Fibroblast of lung (primary cell): ENCODE measurements around the gene RPS6KA2. TPM values are rescaled to one million over a fixed set of nuclear protein-coding genes. Genes with fewer than 3 reads are reported as not detected.

Source experiments
- DNase-seq, 2 donors: peaks; one replicate each; pipeline versions ENCODE4 v3.0.0 to v3.0.0-alpha.2; 2010; ENCODE audit warnings: low read depth in 2 of 2
- H2AFZ ChIP-seq: 2 replicates; pipeline ENCODE4 v1.5.1; 2012; ENCODE audit warnings: low read length, control low read depth, inconsistent platforms
- H3K27ac ChIP-seq: 2 replicates; pipeline ENCODE4 v1.5.1; 2011; ENCODE audit warnings: low read length, control low read depth; ENCODE audit not compliant: insufficient read depth
- H3K27me3 ChIP-seq: 2 replicates; pipeline ENCODE4 v1.5.1; 2011; ENCODE audit warnings: mild to moderate bottlenecking, low read length; ENCODE audit not compliant: control insufficient read depth, insufficient read depth
- H3K36me3 ChIP-seq: 2 replicates; pipeline ENCODE4 v1.5.1; 2011; ENCODE audit warnings: low read length; ENCODE audit not compliant: control insufficient read depth, insufficient read depth
- H3K4me1 ChIP-seq: 2 replicates; pipeline ENCODE4 v1.5.1; 2011; ENCODE audit warnings: low read length; ENCODE audit not compliant: control insufficient read depth, insufficient read depth; ENCODE audit errors: extremely low read depth
- H3K4me2 ChIP-seq: 2 replicates; pipeline ENCODE4 v1.5.1; 2011; ENCODE audit warnings: low read length, control low read depth; ENCODE audit not compliant: insufficient read depth; ENCODE audit errors: extremely low read depth
- H3K4me3 ChIP-seq, 4 experiments: fragments of 200-600 bp in 1 of 4; sonication (generic) in 1 of 4; replicated peaks in 1 of 4; 2 replicates each; pipeline ENCODE4 v1.5.1; 2011 to 2016; ENCODE audit warnings: low read length in 4 of 4, low read depth in 3 of 4, mild to moderate bottlenecking in 3 of 4, control low read depth in 2 of 4, inconsistent platforms in 1 of 4, mixed read lengths in 1 of 4; ENCODE audit not compliant: insufficient read depth in 1 of 4; ENCODE audit errors: control extremely low read depth in 1 of 4
- H3K79me2 ChIP-seq: 2 replicates; pipeline ENCODE4 v1.5.1; 2012; ENCODE audit warnings: mild to moderate bottlenecking, low read length, inconsistent platforms; ENCODE audit not compliant: control insufficient read depth, insufficient read depth
- H3K9ac ChIP-seq: 2 replicates; pipeline ENCODE4 v1.5.1; 2011; ENCODE audit warnings: mild to moderate bottlenecking, low read length, control low read depth; ENCODE audit not compliant: insufficient read depth
- H3K9me3 ChIP-seq: 2 replicates; pipeline ENCODE4 v1.5.1; 2012; ENCODE audit warnings: low read depth, low read length; ENCODE audit not compliant: control insufficient read depth, insufficient read depth
- H4K20me1 ChIP-seq: 2 replicates; pipeline ENCODE4 v1.5.1; 2011; ENCODE audit warnings: low read length; ENCODE audit not compliant: control insufficient read depth, insufficient read depth; ENCODE audit errors: extremely low read depth
- EZH2 ChIP-seq: IDR thresholded peaks from 2 replicates; pipeline ENCODE4 v1.5.1; 2012; ENCODE audit warnings: low read length, control low read depth, mild to moderate bottlenecking; ENCODE audit errors: missing control alignments
- polyA plus RNA-seq, 2 donors: library from polyadenylated mRNA; depleted of rRNA in 1 of 2; stranded (reverse) in 1 of 2; unstranded in 1 of 2; fragments of >200 nt; gene quantifications; 2 replicates each; pipeline ENCODE4 v1.2.1, GENCODE V29; 2011 to 2012; ENCODE audit warnings: missing spikeins in 1 of 2
- total RNA-seq: library from RNA; depleted of rRNA; stranded (reverse); fragments of >200 nt; gene quantifications from 2 replicates; pipeline ENCODE4 v1.2.1, GENCODE V29; 2014
- TF ChIP-seq, protein P1 (sequence below), 2 donors: IDR thresholded peaks in 1 of 2; conservative IDR thresholded peaks in 1 of 2; 1 replicate in 1 of 2; 2 replicates in 1 of 2; pipeline ENCODE4 v1.5.1; 2011 to 2012; ENCODE audit warnings: low read length in 2 of 2, control low read depth in 1 of 2, inconsistent platforms in 1 of 2, low read depth in 1 of 2, mild to moderate bottlenecking in 1 of 2

The RPS6KA2 gene
- total and polyA plus RNA-seq, 2 donors (not counting 1 experiment from before 2014, with no cell fraction given), result 66.8 to 116 TPM

DNA sequence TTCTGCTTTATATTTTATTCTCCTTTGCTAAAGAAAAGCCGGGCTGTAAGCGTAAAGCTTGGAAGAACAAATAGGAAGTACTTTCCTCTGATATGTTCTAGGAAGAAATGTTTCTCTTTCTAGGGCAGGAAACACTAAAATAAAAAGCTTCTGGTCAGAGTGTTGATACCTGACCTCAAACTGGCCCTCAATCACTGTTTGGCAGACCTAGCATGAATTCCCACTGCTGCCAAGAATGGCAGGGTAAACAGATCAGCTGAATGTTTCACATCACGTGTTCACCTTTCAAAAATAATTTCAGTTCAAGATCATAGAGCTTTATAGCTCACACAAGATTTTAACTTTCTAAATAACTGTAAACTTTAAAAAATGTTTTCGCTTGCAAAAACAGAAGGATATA is 247.3 kb downstream of the RPS6KA2 start:
- H4K20me1 ChIP-seq, result no peaks in the 10 kb centered on the region
- TF ChIP-seq EZH2, result no peak
- TF ChIP-seq, protein P1, sequence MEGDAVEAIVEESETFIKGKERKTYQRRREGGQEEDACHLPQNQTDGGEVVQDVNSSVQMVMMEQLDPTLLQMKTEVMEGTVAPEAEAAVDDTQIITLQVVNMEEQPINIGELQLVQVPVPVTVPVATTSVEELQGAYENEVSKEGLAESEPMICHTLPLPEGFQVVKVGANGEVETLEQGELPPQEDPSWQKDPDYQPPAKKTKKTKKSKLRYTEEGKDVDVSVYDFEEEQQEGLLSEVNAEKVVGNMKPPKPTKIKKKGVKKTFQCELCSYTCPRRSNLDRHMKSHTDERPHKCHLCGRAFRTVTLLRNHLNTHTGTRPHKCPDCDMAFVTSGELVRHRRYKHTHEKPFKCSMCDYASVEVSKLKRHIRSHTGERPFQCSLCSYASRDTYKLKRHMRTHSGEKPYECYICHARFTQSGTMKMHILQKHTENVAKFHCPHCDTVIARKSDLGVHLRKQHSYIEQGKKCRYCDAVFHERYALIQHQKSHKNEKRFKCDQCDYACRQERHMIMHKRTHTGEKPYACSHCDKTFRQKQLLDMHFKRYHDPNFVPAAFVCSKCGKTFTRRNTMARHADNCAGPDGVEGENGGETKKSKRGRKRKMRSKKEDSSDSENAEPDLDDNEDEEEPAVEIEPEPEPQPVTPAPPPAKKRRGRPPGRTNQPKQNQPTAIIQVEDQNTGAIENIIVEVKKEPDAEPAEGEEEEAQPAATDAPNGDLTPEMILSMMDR (conservative IDR thresholded peaks at IDR 0.05 in 1 of 2, IDR thresholded peaks at IDR 0.05 in 1 of 2; ENCODE audit: low read depth in 1 of 2, low read length in 2 of 2), result no peak
- no peak for DNase-seq
- peaks cover 4% of the 10 kb centered on the region for H3K79me2 ChIP-seq
- no peak overlapping the region for H3K4me2 ChIP-seq
- H3K4me1 ChIP-seq, result no peaks in the 10 kb centered on the region
- H3K4me3 ChIP-seq, result no peak overlapping the region
- H3K9me3 ChIP-seq, result no peaks in the 10 kb centered on the region
- H2AFZ ChIP-seq, result no peak overlapping the region
- no peaks in the 10 kb centered on the region for H3K36me3 ChIP-seq
- no peaks in the 10 kb centered on the region for H3K27me3 ChIP-seq
- H3K9ac ChIP-seq, result no peak overlapping the region
- no peak overlapping the region for H3K27ac ChIP-seq

DNA sequence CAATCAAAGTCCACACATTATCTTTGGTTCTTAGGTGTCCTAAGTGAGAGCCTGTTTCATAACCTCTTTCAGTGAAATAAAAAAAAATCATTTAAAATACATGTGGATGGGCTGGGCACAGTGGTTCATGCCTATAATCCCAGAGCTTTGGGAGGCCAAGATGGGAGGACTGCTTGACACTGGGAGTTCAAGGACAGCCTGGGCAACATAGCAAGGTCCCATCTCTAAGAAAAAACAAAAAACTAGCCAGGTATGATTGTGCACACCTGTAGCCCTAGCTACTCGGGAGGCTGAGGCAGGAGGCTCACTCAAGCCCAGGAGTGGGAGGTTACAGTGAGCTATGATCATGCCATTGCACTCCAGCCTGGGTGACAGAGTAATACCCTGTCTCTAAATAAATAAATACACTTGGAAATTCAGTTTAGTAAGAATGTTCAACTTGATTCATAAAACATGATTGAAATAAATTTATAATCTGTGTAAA is 247.9 kb downstream of the RPS6KA2 start:
- Histone ChIP-seq H3K4me1 (no peaks in the 10 kb centered on the region), H2AFZ (no peak overlapping the region), H3K36me3 (no peaks in the 10 kb centered on the region), H3K79me2 (peaks cover 4% of the 10 kb centered on the region), H3K4me3 (no peak overlapping the region), H4K20me1 (no peaks in the 10 kb centered on the region), H3K27me3 (no peaks in the 10 kb centered on the region), H3K27ac (no peak overlapping the region), H3K9me3 (no peaks in the 10 kb centered on the region), H3K4me2 (no peak overlapping the region), H3K9ac (no peak overlapping the region)
- no peak for DNase-seq
- TF ChIP-seq EZH2, result no peak
- TF ChIP-seq, protein P1 (conservative IDR thresholded peaks at IDR 0.05 in 1 of 2, IDR thresholded peaks at IDR 0.05 in 1 of 2; ENCODE audit: low read depth in 1 of 2, low read length in 2 of 2), result no peak

- H2AFZ ChIP-seq, result no peak overlapping the region
- H3K4me2 ChIP-seq, result no peak overlapping the region
- no peak for DNase-seq
- no peak overlapping the region for H3K4me3 ChIP-seq
- no peaks in the 10 kb centered on the region for H3K9me3 ChIP-seq
- no peaks in the 10 kb centered on the region for H4K20me1 ChIP-seq
- H3K9ac ChIP-seq, result no peak overlapping the region
- TF ChIP-seq, protein P1 (conservative IDR thresholded peaks at IDR 0.05 in 1 of 2, IDR thresholded peaks at IDR 0.05 in 1 of 2; ENCODE audit: low read depth in 1 of 2, low read length in 2 of 2), result no peak
- no peak for TF ChIP-seq EZH2
- H3K27ac ChIP-seq, result no peak overlapping the region
- H3K4me1 ChIP-seq, result no peaks in the 10 kb centered on the region
- peaks cover 4% of the 10 kb centered on the region for H3K79me2 ChIP-seq
- H3K36me3 ChIP-seq, result no peaks in the 10 kb centered on the region
- H3K27me3 ChIP-seq, result no peaks in the 10 kb centered on the region
Measured at GRCh38 chr6:166377721-166378120, 249.3 kb downstream of the RPS6KA2 start.
